Prostate gland (tissue), 2 donors: Measurements from ENCODE around the gene GNB1. TPM values are rescaled to one million over a fixed set of nuclear protein-coding genes. Genes with fewer than 3 reads are reported as not detected.

ENCODE experiments used
- DNase-seq: peaks from one replicate; pipeline ENCODE4 v3.0.0-alpha.2; 2019; ENCODE audit warnings: low spot score
- H3K27ac ChIP-seq, 2 donors: fragments of 200-600 bp; sonication (generic); 2 replicates each; pipeline ENCODE4 v1.5.1; 2017 to 2019
- H3K27me3 ChIP-seq: fragments of 200-600 bp; sonication (generic); replicated peaks from 2 replicates; pipeline ENCODE4 v1.5.1; 2019; ENCODE audit not compliant: insufficient read depth
- H3K36me3 ChIP-seq, 2 donors: fragments of 200-600 bp; sonication (generic); 1 replicate in 1 of 2; 2 replicates in 1 of 2; pipeline versions ENCODE4 v1.5.1 to v1.8.1; 2017 to 2019
- H3K4me1 ChIP-seq: fragments of 200-600 bp; sonication (generic); replicated peaks from 2 replicates; pipeline ENCODE4 v1.5.1; 2019
- H3K4me3 ChIP-seq, 2 donors: fragments of 200-600 bp; sonication (generic); 2 replicates each; pipeline ENCODE4 v1.5.1; 2017 to 2019
- H3K9me3 ChIP-seq: fragments of 200-600 bp; sonication (generic); 2 replicates; pipeline ENCODE4 v1.5.1; 2017
- CTCF ChIP-seq, 4 experiments: fragments of 200-600 bp in 2 of 4; fragments of 450-650 bp in 2 of 4; sonication (generic) in 2 of 4; IDR thresholded peaks; 1 replicate in 3 of 4; 2 replicates in 1 of 4; pipeline ENCODE4 v1.5.1; 2016 to 2019; ENCODE audit warnings: antibody characterized with exemption in 4 of 4, mild to moderate bottlenecking in 2 of 4, moderate library complexity in 2 of 4
- POLR2A ChIP-seq: fragments of 450-650 bp; IDR thresholded peaks from one replicate; pipeline ENCODE4 v1.6.1; 2016; ENCODE audit warnings: antibody characterized with exemption, mild to moderate bottlenecking
- POLR2AphosphoS5 ChIP-seq: sonication (generic); formaldehyde crosslinking; IDR thresholded peaks from one replicate; pipeline ENCODE4 v1.6.1; 2017; ENCODE audit warnings: antibody characterized with exemption
- WGBS: methylation state at CpG from one replicate; pipeline ENCODE4 v1.1.5; 2018; 5-methylcytosine and 5-hydroxymethylcytosine counted together
- intact Hi-C: fragments of 100-400 bp; cut with DNase I; formaldehyde crosslinking; loops from one replicate; pipeline ENCODE4 v1.14.2; 2022
- total RNA-seq, 2 donors: library from RNA; depleted of rRNA; stranded (reverse); fragments of >200 nt; gene quantifications; one replicate each; pipeline ENCODE4 v1.1.0, GENCODE V29; 2016

The GNB1 gene
- total RNA-seq, 2 donors from 2014 or later: 163 to 233 TPM

- H3K27me3 ChIP-seq: no peaks in the 10 kb centered on the region
- TF ChIP-seq POLR2A: no peak
- no peak for TF ChIP-seq POLR2AphosphoS5
- TF ChIP-seq CTCF (IDR thresholded peaks at IDR 0.05): no peak
- no peaks in the 10 kb centered on the region for H3K36me3 ChIP-seq
- no peak for DNase-seq
- no peaks in the 10 kb centered on the region for H3K9me3 ChIP-seq
- no peak overlapping the region for H3K27ac ChIP-seq
- no peak overlapping the region for H3K4me3 ChIP-seq
- H3K4me1 ChIP-seq: no peaks in the 10 kb centered on the region
- intact Hi-C loops: no loop called here
- 89% methylated on average over 6 of the region's 6 CpGs for WGBS
Observed at GRCh38 chr1:1881727-1882126, 9.2 kb downstream of the GNB1 start.

DNA sequence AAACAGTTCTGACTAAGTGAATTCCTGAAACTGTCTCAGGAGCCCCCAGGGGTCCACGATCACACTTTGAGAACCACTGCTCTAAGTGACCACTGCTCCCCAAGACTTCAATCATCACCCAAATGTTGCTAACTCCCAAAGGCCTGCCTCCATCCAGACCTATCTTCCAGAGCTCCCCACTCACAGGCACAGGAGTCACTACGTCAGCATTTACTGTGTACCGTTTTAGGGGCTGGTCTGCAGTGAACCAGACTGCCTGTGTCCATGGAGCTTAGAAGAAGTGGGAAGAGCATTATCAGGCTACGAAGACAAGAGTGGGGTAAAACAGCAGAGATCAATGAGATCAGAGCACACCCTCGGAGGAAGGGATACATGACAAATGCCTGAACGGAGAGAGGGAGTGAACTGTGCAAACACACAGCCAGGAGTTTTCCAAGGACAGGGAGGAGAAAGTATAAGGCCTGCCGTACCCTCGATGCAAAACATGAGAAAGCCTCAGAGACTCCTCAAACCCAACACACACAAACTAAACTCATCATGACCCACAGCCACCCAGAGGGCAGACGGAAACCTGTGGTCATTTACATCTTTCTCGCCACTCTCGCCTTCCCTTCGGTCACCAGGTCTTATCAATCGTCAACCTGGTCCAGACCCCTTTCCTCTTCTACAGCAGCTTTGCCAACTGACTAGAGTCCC, 10.1 kb downstream of the GNB1 start:
- Histone ChIP-seq H3K36me3 (no peaks in the 10 kb centered on the region), H3K4me3 (no peak overlapping the region), H3K27ac (no peak overlapping the region), H3K9me3 (no peaks in the 10 kb centered on the region), H3K27me3 (no peaks in the 10 kb centered on the region), H3K4me1 (no peaks in the 10 kb centered on the region)
- TF ChIP-seq POLR2AphosphoS5: no peak
- TF ChIP-seq CTCF (IDR thresholded peaks at IDR 0.05): no peak
- no peak for TF ChIP-seq POLR2A
- no peak for DNase-seq
- intact Hi-C loops: no loop called here
- 63% methylated on average over 13 of the region's 13 CpGs for WGBS

- intact Hi-C loops: no loop called here
- Histone ChIP-seq H3K27ac (no peak overlapping the region), H3K4me1 (no peaks in the 10 kb centered on the region), H3K27me3 (no peaks in the 10 kb centered on the region), H3K9me3 (no peaks in the 10 kb centered on the region), H3K36me3 (no peaks in the 10 kb centered on the region), H3K4me3 (no peak overlapping the region)
- DNase-seq: no peak
- TF ChIP-seq POLR2A (no peak), POLR2AphosphoS5 (no peak), CTCF (IDR thresholded peaks at IDR 0.05) (no peak)
- WGBS: 89% methylated on average over 5 of the region's 5 CpGs
Observed at GRCh38 chr1:1879942-1880341, 10.9 kb downstream of the GNB1 start.

GRCh38 chr1:1877865-1878436, 12.9 kb downstream of the GNB1 start:
- no peak overlapping the region for H3K27ac ChIP-seq
- no peak for DNase-seq
- H3K4me3 ChIP-seq: no peak overlapping the region
- H3K4me1 ChIP-seq: no peaks in the 10 kb centered on the region
- intact Hi-C loops: no loop called here
- no peaks in the 10 kb centered on the region for H3K9me3 ChIP-seq
- H3K27me3 ChIP-seq: no peaks in the 10 kb centered on the region
- no peaks in the 10 kb centered on the region for H3K36me3 ChIP-seq
- TF ChIP-seq POLR2AphosphoS5 (no peak), CTCF (IDR thresholded peaks at IDR 0.05) (no peak), POLR2A (no peak)
- 81% methylated on average over 5 of the region's 5 CpGs for whole genome bisulfite sequencing
